Measurements from ENCODE around the gene MRPL40. TPM values are rescaled to one million over a fixed set of nuclear protein-coding genes. Genes with fewer than 3 reads are reported as not detected.

The MRPL40 gene
- total RNA-seq, 4 donors from 2014 or later: 10.9 to 29.2 (median 13.7) TPM

DNA sequence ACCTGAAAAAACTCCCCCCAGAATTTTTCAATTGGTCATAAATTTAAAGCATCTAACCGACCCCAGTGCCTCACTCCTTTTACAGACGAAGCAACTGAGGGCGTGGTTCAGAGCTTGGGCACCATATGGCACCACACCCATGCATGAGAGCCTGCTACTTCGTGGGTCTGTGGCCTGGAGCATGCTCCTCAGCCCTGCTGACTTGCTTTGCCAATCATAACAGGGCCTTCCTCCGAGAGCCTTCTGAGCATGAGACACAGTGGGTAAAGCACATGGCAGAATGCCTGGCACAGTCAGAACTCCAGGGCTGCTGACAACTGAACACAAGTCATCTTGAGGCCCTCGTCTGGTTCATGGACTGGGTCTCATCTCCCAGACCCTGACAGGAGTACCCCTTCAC, 34.1 kb upstream of the MRPL40 start:
- no peak for DNase-seq
- no peak overlapping the region for H3K4me3 ChIP-seq
- no peaks in the 10 kb centered on the region for H3K4me1 ChIP-seq
- H3K36me3 ChIP-seq: peaks cover 0 to 29% (median 7%) of the 10 kb centered on the region in 4 donors
- no peak overlapping the region for H3K27ac ChIP-seq
- no peak for TF ChIP-seq POLR2A (IDR thresholded peaks at IDR 0.05)
- TF ChIP-seq POLR2AphosphoS5 (IDR thresholded peaks at IDR 0.05): no peak
- no peak for TF ChIP-seq EP300 (IDR thresholded peaks at IDR 0.05; ENCODE audit: low read depth)
- no peak for TF ChIP-seq CTCF (IDR thresholded peaks at IDR 0.05)
- WGBS, 2 donors (ENCODE audit: low coverage in 1 of 2): 73% methylated on average over 6 of the region's 6 CpGs; no CpG with 5 or more reads in 1 of the 2 donors
- no peaks in the 10 kb centered on the region for H3K9me3 ChIP-seq
- intact Hi-C loops (cut with DNase I; ENCODE audit: low total_unique reads) (no loop called here), in situ Hi-C loops (cut with MboI; ENCODE audit: low pct_ligation_motif_present in 1 of 4, low pct_unique_long_range_greater_than_20kb in 1 of 4, low sequenced_read_pairs in 3 of 4) (no loop called here)
- H3K27me3 ChIP-seq: no peaks in the 10 kb centered on the region

DNA sequence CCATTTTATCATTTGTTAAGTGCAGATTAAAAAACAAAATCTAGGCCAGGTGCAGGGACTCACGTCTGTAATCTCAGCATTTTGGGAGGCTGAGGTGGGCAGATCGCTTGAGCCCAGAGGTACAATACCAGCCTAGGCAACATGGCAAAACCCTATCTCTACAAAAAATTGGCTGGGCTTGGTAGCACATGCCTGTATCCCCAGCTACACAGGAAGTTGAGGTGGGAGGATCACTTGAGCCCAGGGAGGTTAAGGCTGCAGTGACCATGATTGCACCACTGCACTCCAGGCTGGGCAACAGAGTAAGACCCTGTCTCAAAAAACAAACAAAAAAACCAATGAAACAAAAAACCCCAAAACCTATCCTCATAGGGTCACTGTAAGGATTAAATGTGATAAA, 33.7 kb upstream of the MRPL40 start:
- Histone ChIP-seq H3K4me1 (no peaks in the 10 kb centered on the region), H3K4me3 (no peak overlapping the region), H3K27ac (no peak overlapping the region), H3K9me3 (no peaks in the 10 kb centered on the region), H3K36me3 (peaks cover 0 to 25% (median 5%) of the 10 kb centered on the region in 4 donors), H3K27me3 (no peaks in the 10 kb centered on the region)
- intact Hi-C loops (cut with DNase I; ENCODE audit: low total_unique reads) (no loop called here), in situ Hi-C loops (cut with MboI; ENCODE audit: low pct_ligation_motif_present in 1 of 4, low pct_unique_long_range_greater_than_20kb in 1 of 4, low sequenced_read_pairs in 3 of 4) (no loop called here)
- no peak for DNase-seq
- WGBS, 2 donors (ENCODE audit: low coverage in 1 of 2): 90% methylated on average over 2 of the region's 2 CpGs; no CpG with 5 or more reads in 1 of the 2 donors
- TF ChIP-seq POLR2A (IDR thresholded peaks at IDR 0.05): no peak
- no peak for TF ChIP-seq POLR2AphosphoS5 (IDR thresholded peaks at IDR 0.05)
- no peak for TF ChIP-seq CTCF (IDR thresholded peaks at IDR 0.05)
- TF ChIP-seq EP300 (IDR thresholded peaks at IDR 0.05; ENCODE audit: low read depth): no peak

GRCh38 chr22:19400881-19401280, 31.5 kb upstream of the MRPL40 start:
- intact Hi-C loops (cut with DNase I; ENCODE audit: low total_unique reads) (no loop called here), in situ Hi-C loops (cut with MboI; ENCODE audit: low pct_ligation_motif_present in 1 of 4, low pct_unique_long_range_greater_than_20kb in 1 of 4, low sequenced_read_pairs in 3 of 4) (loop anchor here in 1 of 4 donors (10.0 kb wide), 1 partner anchor 64 kb away; no protein-coding TSS in a partner anchor)
- no peaks in the 10 kb centered on the region for H3K9me3 ChIP-seq
- 92 to 94% methylated on average over 5 to 6 of the region's 6 CpGs for whole genome bisulfite sequencing, 2 donors (ENCODE audit: low coverage in 1 of 2)
- TF ChIP-seq POLR2A (IDR thresholded peaks at IDR 0.05) (no peak), POLR2AphosphoS5 (IDR thresholded peaks at IDR 0.05) (no peak), EP300 (IDR thresholded peaks at IDR 0.05; ENCODE audit: low read depth) (no peak), CTCF (IDR thresholded peaks at IDR 0.05) (no peak)
- no peaks in the 10 kb centered on the region for H3K4me1 ChIP-seq
- no peak overlapping the region for H3K4me3 ChIP-seq
- H3K36me3 ChIP-seq: peaks cover 0 to 18% (median 6%) of the 10 kb centered on the region in 4 donors
- no peak overlapping the region for H3K27ac ChIP-seq
- no peak for DNase-seq
- H3K27me3 ChIP-seq: no peaks in the 10 kb centered on the region

DNA sequence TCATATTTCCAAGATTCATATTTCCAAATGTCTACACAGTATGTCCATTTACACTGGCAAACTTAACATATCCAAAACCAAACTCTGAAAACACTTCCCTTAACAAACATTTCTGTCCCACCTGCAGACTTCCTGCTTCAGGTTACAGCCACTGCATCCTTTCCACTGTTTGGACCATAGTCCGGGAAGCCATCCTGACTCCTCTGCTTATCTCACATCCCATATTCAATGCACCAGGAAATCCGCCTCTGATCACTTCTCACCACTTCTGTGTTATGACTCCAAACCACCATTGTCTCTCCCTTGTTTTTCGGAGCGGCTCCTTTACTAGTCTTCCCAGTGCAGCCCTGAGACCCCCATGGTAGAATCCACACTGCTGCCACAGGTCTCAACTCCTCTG, 30.9 kb upstream of the MRPL40 start:
- DNase-seq: no peak
- H3K36me3 ChIP-seq: peaks cover 0 to 16% (median 7%) of the 10 kb centered on the region in 4 donors
- H3K27ac ChIP-seq: no peak overlapping the region
- 97 to 98% methylated on average over 4 of the region's 4 CpGs for WGBS, 2 donors (ENCODE audit: low coverage in 1 of 2)
- in situ Hi-C loops (cut with MboI; ENCODE audit: low pct_ligation_motif_present in 1 of 4, low pct_unique_long_range_greater_than_20kb in 1 of 4, low sequenced_read_pairs in 3 of 4): loop anchor here in 1 of 4 donors (10.0 kb wide), 1 partner anchor 63 kb away; no protein-coding TSS in a partner anchor
- intact Hi-C loops (cut with DNase I; ENCODE audit: low total_unique reads): no loop called here
- TF ChIP-seq EP300 (IDR thresholded peaks at IDR 0.05; ENCODE audit: low read depth) (no peak), CTCF (IDR thresholded peaks at IDR 0.05) (no peak), POLR2A (IDR thresholded peaks at IDR 0.05) (no peak), POLR2AphosphoS5 (IDR thresholded peaks at IDR 0.05) (no peak)
- no peak overlapping the region for H3K4me3 ChIP-seq
- H3K4me1 ChIP-seq: no peaks in the 10 kb centered on the region
- H3K9me3 ChIP-seq: no peaks in the 10 kb centered on the region
- no peaks in the 10 kb centered on the region for H3K27me3 ChIP-seq
